WTC11 (cell line): ENCODE measurements around the gene TOP2A. TPM values are rescaled to one million over a fixed set of nuclear protein-coding genes. Genes with fewer than 3 reads are reported as not detected.

Experiments
- ATAC-seq: fragments of 200-7000 bp; cut with Tn5 transposase; 2 replicates; pipeline ENCODE4 v1.10.0; 2021; ENCODE audit warnings: mild to moderate bottlenecking, moderate library complexity
- CTCF ChIA-PET: fragments of 300-600 bp; sonication (Branson Sonifier 250); formaldehyde crosslinking; loops from one replicate; lab custom pipeline; 2021; ENCODE audit warnings: antibody characterized with exemption; lab: Charles Lee
- POLR2A ChIA-PET: fragments of 350-600 bp; sonication (Branson Sonifier 250); formaldehyde crosslinking; loops from one replicate; lab custom pipeline; 2021; ENCODE audit warnings: antibody characterized with exemption; lab: Charles Lee
- DNase-seq: peaks from one replicate; pipeline ENCODE4 v3.0.0; 2021; ENCODE audit warnings: low spot score
- H3K27ac Mint-ChIP-seq: 2 replicates; pipeline ENCODE4 v1.8.0; 2021; ENCODE audit warnings: mixed read lengths
- H3K27me3 Mint-ChIP-seq: 2 replicates; pipeline ENCODE4 v1.8.0; 2021; ENCODE audit warnings: low read depth, mild to moderate bottlenecking, moderate library complexity, mixed read lengths
- H3K36me3 Mint-ChIP-seq: 2 replicates; pipeline ENCODE4 v1.8.0; 2021; ENCODE audit warnings: mixed read lengths
- H3K4me1 Mint-ChIP-seq: 2 replicates; pipeline ENCODE4 v1.8.0; 2022; ENCODE audit warnings: mixed read lengths
- H3K4me3 Mint-ChIP-seq: 2 replicates; pipeline ENCODE4 v1.8.0; 2021; ENCODE audit warnings: mild to moderate bottlenecking, moderate library complexity, mixed read lengths
- H3K9me3 Mint-ChIP-seq: 2 replicates; pipeline ENCODE4 v1.8.0; 2021; ENCODE audit warnings: mixed read lengths
- ATF2 ChIP-seq: sonication (generic); formaldehyde crosslinking; IDR thresholded peaks from 2 replicates; pipeline ENCODE4 v1.8.1; 2022; ENCODE audit warnings: low read depth, missing genetic modification reagents, borderline replicate concordance
- E2F1 ChIP-seq: sonication (generic); formaldehyde crosslinking; IDR thresholded peaks from 2 replicates; pipeline ENCODE4 v1.8.0; 2022; ENCODE audit warnings: mild to moderate bottlenecking, missing genetic modification reagents
- FOXJ3 ChIP-seq: sonication (generic); formaldehyde crosslinking; IDR thresholded peaks from 2 replicates; pipeline ENCODE4 v1.9.0; 2021; ENCODE audit warnings: missing genetic modification reagents, mild to moderate bottlenecking, borderline replicate concordance
- HMGA2 ChIP-seq: fragments of 250-450 bp; sonication (Bioruptor Pico); IDR thresholded peaks from 2 replicates; pipeline ENCODE4 v1.4.0; 2021; ENCODE audit warnings: mild to moderate bottlenecking, moderate library complexity
- KAT7 ChIP-seq: sonication (generic); formaldehyde crosslinking; IDR thresholded peaks from 2 replicates; pipeline ENCODE4 v1.8.1; 2023; ENCODE audit warnings: missing genetic modification reagents, mild to moderate bottlenecking, borderline replicate concordance
- NFYB ChIP-seq: sonication (generic); formaldehyde crosslinking; conservative IDR thresholded peaks from 2 replicates; pipeline ENCODE4 v1.8.0; 2022; ENCODE audit warnings: low read depth, missing genetic modification reagents
- NR1H2 ChIP-seq: sonication (generic); formaldehyde crosslinking; IDR thresholded peaks from 2 replicates; pipeline ENCODE4 v1.9.0; 2021; ENCODE audit warnings: mild to moderate bottlenecking, moderate library complexity, missing genetic modification reagents
- RELA ChIP-seq: sonication (generic); formaldehyde crosslinking; IDR thresholded peaks from 2 replicates; pipeline ENCODE4 v1.8.1; 2022; ENCODE audit warnings: missing genetic modification reagents, mild to moderate bottlenecking, borderline replicate concordance
- RORB ChIP-seq: fragments of 250-450 bp; sonication (Bioruptor Pico); IDR thresholded peaks from 2 replicates; pipeline ENCODE4 v1.9.0; 2021; ENCODE audit warnings: mild to moderate bottlenecking
- SOX15 ChIP-seq: fragments of 250-450 bp; sonication (Bioruptor Pico); IDR thresholded peaks from 2 replicates; pipeline ENCODE4 v1.9.0; 2021; ENCODE audit warnings: mild to moderate bottlenecking
- TEAD4 ChIP-seq: sonication (generic); formaldehyde crosslinking; IDR thresholded peaks from 2 replicates; pipeline ENCODE4 v1.8.0; 2022; ENCODE audit warnings: mild to moderate bottlenecking, missing genetic modification reagents
- ZNF423 ChIP-seq: fragments of 250-450 bp; sonication (Bioruptor Pico); IDR thresholded peaks from 2 replicates; pipeline ENCODE4 v2.1.2; 2022; ENCODE audit warnings: mild to moderate bottlenecking, moderate library complexity
- ZNF512 ChIP-seq: sonication (generic); formaldehyde crosslinking; IDR thresholded peaks from 2 replicates; pipeline ENCODE4 v1.8.1; 2022; ENCODE audit warnings: missing genetic modification reagents, borderline replicate concordance
- total RNA-seq: library from RNA; stranded (reverse); gene quantifications from 3 replicates; pipeline ENCODE4 v1.2.3, GENCODE V29; 2021
- TF ChIP-seq, protein P1 (sequence below): fragments of 250-450 bp; sonication (Bioruptor Pico); IDR thresholded peaks from 2 replicates; pipeline ENCODE4 v1.9.0; 2021; ENCODE audit warnings: moderate library complexity, mild to moderate bottlenecking, inconsistent platforms, borderline replicate concordance
- TF ChIP-seq, protein P2 (sequence below): fragments of 250-450 bp; sonication (Bioruptor Pico); IDR thresholded peaks from 2 replicates; pipeline ENCODE4 v1.9.0; 2021; ENCODE audit warnings: mild to moderate bottlenecking
- TF ChIP-seq, protein P3 (sequence below): fragments of 250-450 bp; sonication (Bioruptor Pico); IDR thresholded peaks from 2 replicates; pipeline ENCODE4 v1.9.0; 2021; ENCODE audit warnings: mild to moderate bottlenecking, borderline replicate concordance
- TF ChIP-seq, protein P4 (sequence below): sonication (generic); formaldehyde crosslinking; conservative IDR thresholded peaks from 2 replicates; pipeline ENCODE4 v1.8.1; 2023; ENCODE audit warnings: mild to moderate bottlenecking, low read depth, missing genetic modification reagents, moderate library complexity
- TF ChIP-seq, protein P5 (sequence below): sonication (generic); formaldehyde crosslinking; IDR thresholded peaks from 2 replicates; pipeline ENCODE4 v1.8.1; 2023; ENCODE audit warnings: mild to moderate bottlenecking, missing genetic modification reagents, moderate library complexity
- TF ChIP-seq, protein P6 (sequence below): fragments of 250-450 bp; sonication (Bioruptor Pico); IDR thresholded peaks from 2 replicates; pipeline ENCODE4 v2.1.2; 2022; ENCODE audit warnings: mild to moderate bottlenecking, moderate library complexity

Gene TOP2A
- total RNA-seq, 1 experiment from 2014 or later = 307 TPM

GRCh38 chr17:40346765-40347158 is 70.9 kb downstream of the TOP2A start:
- peaks cover 75% of the 10 kb centered on the region for H3K4me1 Mint-ChIP-seq
- H3K27me3 Mint-ChIP-seq = peaks cover 53% of the 10 kb centered on the region
- peak overlapping the region; percentile 65; the same call in 1 of the 2 replicates for H3K27ac Mint-ChIP-seq
- no peak for DNase-seq
- ChIA-PET CTCF (interaction anchor here (1.4 to 5.0 kb wide), 6 partner anchors 8 to 213 kb away, joined by 6 to 56 read pairs (median 26); no protein-coding TSS in a partner anchor), POLR2A (no interaction called here)
- H3K4me3 Mint-ChIP-seq = peak overlapping the region; percentile 51
- TF ChIP-seq FOXJ3 (CRISPR knock-in tag) (no peak), SOX15 (CRISPR knock-in tag) (no peak), E2F1 (CRISPR knock-in tag) (no peak), RORB (CRISPR knock-in tag) (no peak), NR1H2 (no peak), ZNF423 (CRISPR knock-in tag) (no peak), KAT7 (CRISPR knock-in tag) (no peak), NFYB (CRISPR knock-in tag) (no peak), ATF2 (CRISPR knock-in tag) (no peak), HMGA2 (CRISPR knock-in tag) (no peak), TEAD4 (CRISPR knock-in tag) (no peak), ZNF512 (no peak), RELA (no peak)
- TF ChIP-seq, protein P1, sequence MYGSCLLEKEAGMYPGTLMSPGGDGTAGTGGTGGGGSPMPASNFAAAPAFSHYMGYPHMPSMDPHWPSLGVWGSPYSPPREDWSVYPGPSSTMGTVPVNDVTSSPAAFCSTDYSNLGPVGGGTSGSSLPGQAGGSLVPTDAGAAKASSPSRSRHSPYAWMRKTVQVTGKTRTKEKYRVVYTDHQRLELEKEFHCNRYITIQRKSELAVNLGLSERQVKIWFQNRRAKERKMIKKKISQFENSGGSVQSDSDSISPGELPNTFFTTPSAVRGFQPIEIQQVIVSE (CRISPR knock-in tag) = no peak
- TF ChIP-seq, protein P2, sequence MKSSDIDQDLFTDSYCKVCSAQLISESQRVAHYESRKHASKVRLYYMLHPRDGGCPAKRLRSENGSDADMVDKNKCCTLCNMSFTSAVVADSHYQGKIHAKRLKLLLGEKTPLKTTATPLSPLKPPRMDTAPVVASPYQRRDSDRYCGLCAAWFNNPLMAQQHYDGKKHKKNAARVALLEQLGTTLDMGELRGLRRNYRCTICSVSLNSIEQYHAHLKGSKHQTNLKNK (CRISPR knock-in tag) = no peak
- TF ChIP-seq, protein P3, sequence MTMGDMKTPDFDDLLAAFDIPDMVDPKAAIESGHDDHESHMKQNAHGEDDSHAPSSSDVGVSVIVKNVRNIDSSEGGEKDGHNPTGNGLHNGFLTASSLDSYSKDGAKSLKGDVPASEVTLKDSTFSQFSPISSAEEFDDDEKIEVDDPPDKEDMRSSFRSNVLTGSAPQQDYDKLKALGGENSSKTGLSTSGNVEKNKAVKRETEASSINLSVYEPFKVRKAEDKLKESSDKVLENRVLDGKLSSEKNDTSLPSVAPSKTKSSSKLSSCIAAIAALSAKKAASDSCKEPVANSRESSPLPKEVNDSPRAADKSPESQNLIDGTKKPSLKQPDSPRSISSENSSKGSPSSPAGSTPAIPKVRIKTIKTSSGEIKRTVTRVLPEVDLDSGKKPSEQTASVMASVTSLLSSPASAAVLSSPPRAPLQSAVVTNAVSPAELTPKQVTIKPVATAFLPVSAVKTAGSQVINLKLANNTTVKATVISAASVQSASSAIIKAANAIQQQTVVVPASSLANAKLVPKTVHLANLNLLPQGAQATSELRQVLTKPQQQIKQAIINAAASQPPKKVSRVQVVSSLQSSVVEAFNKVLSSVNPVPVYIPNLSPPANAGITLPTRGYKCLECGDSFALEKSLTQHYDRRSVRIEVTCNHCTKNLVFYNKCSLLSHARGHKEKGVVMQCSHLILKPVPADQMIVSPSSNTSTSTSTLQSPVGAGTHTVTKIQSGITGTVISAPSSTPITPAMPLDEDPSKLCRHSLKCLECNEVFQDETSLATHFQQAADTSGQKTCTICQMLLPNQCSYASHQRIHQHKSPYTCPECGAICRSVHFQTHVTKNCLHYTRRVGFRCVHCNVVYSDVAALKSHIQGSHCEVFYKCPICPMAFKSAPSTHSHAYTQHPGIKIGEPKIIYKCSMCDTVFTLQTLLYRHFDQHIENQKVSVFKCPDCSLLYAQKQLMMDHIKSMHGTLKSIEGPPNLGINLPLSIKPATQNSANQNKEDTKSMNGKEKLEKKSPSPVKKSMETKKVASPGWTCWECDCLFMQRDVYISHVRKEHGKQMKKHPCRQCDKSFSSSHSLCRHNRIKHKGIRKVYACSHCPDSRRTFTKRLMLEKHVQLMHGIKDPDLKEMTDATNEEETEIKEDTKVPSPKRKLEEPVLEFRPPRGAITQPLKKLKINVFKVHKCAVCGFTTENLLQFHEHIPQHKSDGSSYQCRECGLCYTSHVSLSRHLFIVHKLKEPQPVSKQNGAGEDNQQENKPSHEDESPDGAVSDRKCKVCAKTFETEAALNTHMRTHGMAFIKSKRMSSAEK = no peak
- TF ChIP-seq, protein P4, sequence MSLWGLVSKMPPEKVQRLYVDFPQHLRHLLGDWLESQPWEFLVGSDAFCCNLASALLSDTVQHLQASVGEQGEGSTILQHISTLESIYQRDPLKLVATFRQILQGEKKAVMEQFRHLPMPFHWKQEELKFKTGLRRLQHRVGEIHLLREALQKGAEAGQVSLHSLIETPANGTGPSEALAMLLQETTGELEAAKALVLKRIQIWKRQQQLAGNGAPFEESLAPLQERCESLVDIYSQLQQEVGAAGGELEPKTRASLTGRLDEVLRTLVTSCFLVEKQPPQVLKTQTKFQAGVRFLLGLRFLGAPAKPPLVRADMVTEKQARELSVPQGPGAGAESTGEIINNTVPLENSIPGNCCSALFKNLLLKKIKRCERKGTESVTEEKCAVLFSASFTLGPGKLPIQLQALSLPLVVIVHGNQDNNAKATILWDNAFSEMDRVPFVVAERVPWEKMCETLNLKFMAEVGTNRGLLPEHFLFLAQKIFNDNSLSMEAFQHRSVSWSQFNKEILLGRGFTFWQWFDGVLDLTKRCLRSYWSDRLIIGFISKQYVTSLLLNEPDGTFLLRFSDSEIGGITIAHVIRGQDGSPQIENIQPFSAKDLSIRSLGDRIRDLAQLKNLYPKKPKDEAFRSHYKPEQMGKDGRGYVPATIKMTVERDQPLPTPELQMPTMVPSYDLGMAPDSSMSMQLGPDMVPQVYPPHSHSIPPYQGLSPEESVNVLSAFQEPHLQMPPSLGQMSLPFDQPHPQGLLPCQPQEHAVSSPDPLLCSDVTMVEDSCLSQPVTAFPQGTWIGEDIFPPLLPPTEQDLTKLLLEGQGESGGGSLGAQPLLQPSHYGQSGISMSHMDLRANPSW (CRISPR knock-in tag) = no peak
- TF ChIP-seq, protein P5, sequence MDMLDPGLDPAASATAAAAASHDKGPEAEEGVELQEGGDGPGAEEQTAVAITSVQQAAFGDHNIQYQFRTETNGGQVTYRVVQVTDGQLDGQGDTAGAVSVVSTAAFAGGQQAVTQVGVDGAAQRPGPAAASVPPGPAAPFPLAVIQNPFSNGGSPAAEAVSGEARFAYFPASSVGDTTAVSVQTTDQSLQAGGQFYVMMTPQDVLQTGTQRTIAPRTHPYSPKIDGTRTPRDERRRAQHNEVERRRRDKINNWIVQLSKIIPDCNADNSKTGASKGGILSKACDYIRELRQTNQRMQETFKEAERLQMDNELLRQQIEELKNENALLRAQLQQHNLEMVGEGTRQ (CRISPR knock-in tag) = no peak
- TF ChIP-seq, protein P6, sequence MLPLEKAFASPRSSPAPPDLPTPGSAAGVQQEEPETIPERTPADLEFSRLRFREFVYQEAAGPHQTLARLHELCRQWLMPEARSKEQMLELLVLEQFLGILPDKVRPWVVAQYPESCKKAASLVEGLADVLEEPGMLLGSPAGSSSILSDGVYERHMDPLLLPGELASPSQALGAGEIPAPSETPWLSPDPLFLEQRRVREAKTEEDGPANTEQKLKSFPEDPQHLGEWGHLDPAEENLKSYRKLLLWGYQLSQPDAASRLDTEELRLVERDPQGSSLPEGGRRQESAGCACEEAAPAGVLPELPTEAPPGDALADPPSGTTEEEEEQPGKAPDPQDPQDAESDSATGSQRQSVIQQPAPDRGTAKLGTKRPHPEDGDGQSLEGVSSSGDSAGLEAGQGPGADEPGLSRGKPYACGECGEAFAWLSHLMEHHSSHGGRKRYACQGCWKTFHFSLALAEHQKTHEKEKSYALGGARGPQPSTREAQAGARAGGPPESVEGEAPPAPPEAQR (CRISPR knock-in tag) = no peak
- H3K36me3 Mint-ChIP-seq = peaks cover 6% of the 10 kb centered on the region; the same call in 1 of the 2 replicates
- no peaks in the 10 kb centered on the region for H3K9me3 Mint-ChIP-seq
- ATAC-seq = no peak
